Adrenal gland (tissue), 12 donors: ENCODE data around the gene SHH. TPM values are rescaled to one million over a fixed set of nuclear protein-coding genes. Genes with fewer than 3 reads are reported as not detected.

Experiments used
- DNase-seq, 7 donors: peaks; one replicate each; pipeline ENCODE4 v3.0.0-alpha.2; 2019 to 2020
- H3K27ac ChIP-seq, 5 donors: fragments of 200-600 bp; sonication (generic) in 4 of 5; 1 replicate in 3 of 5; 2 replicates in 2 of 5; pipeline versions ENCODE4 v1.5.1 to v1.8.0; 2016 to 2020; ENCODE audit warnings: mild to moderate bottlenecking in 1 of 5
- H3K27me3 ChIP-seq: fragments of 200-600 bp; 2 replicates; pipeline ENCODE4 v1.8.0; 2021
- H3K36me3 ChIP-seq, 2 donors: fragments of 200-600 bp; replicated peaks in 1 of 2; 1 replicate in 1 of 2; 2 replicates in 1 of 2; pipeline versions ENCODE4 v1.5.1 to v1.8.0; 2018 to 2022
- H3K4me1 ChIP-seq, 2 donors: fragments of 200-600 bp; replicated peaks in 1 of 2; 1 replicate in 1 of 2; 2 replicates in 1 of 2; pipeline versions ENCODE4 v1.5.1 to v1.8.0; 2018 to 2021
- H3K4me3 ChIP-seq, 4 donors: fragments of 200-600 bp; sonication (generic) in 3 of 4; one replicate each; pipeline ENCODE4 v1.5.1; 2016 to 2018
- H3K9me3 ChIP-seq, 3 donors: fragments of 200-600 bp; sonication (generic) in 1 of 3; replicated peaks in 1 of 3; 1 replicate in 2 of 3; 2 replicates in 1 of 3; pipeline versions ENCODE4 v1.5.1 to v1.8.0; 2016 to 2021
- POLR2A ChIP-seq, 2 donors: fragments of 450-650 bp; IDR thresholded peaks; one replicate each; pipeline ENCODE4 v1.6.1; 2017; ENCODE audit warnings: antibody characterized with exemption in 2 of 2, mild to moderate bottlenecking in 2 of 2, moderate library complexity in 1 of 2
- WGBS, 4 donors: extraction: QIAGEN DNeasy Blood & Tissue Kit in 2 of 4; methylation state at CpG; one replicate each; pipeline versions ENCODE4 v1.1.5 to v1.1.7; 2013 to 2017; 5-methylcytosine and 5-hydroxymethylcytosine counted together
- intact Hi-C, 2 donors: fragments of 100-400 bp; cut with DNase I; formaldehyde crosslinking; loops; one replicate each; pipeline versions ENCODE4 v1.14.1 to v1.15.0; 2022 to 2023
- polyA plus RNA-seq, 3 donors: library from polyadenylated mRNA; stranded (reverse); fragments of 200-250 nt in 2 of 3; fragments of 350-450 nt in 1 of 3; fragmentation: Illumina TruSeq in 1 of 3; extraction: RNeasy Lipid Tissue Mini Kit (QIAGEN cat#74804) in 1 of 3; gene quantifications; one replicate each; pipeline ENCODE4 v1.2.3, GENCODE V29; 2013 to 2014
- total RNA-seq, 9 donors: library from RNA; depleted of rRNA in 4 of 9; stranded (reverse); fragments of >200 nt in 4 of 9; fragments of 120-200 nt in 1 of 9; fragmentation: NEBNext Ultra II Directional in 1 of 9; extraction: Animal tissue kit (Norgen Biotek cat#: 25700) in 1 of 9; gene quantifications; one replicate each; pipeline versions ENCODE4 v1.1.0 to v1.2.4, GENCODE V29; 2013 to 2023
- TF ChIP-seq, protein P1 (sequence below), 6 experiments: fragments of 450-650 bp in 4 of 6; fragments of 200-600 bp in 2 of 6; sonication (generic) in 1 of 6; IDR thresholded peaks; 1 replicate in 5 of 6; 2 replicates in 1 of 6; pipeline versions ENCODE4 v1.5.1 to v1.8.0; 2016 to 2021; ENCODE audit warnings: antibody characterized with exemption in 6 of 6, mild to moderate bottlenecking in 2 of 6, moderate library complexity in 1 of 6
- donor health status: healthy with polysubstance abuse.
- donor health status: Bipolar disorder and iron deficiency.
- donor health status: DM: yes; HTN: yes; CAD: no.
- donor health status: DM: no; HTN: no; CAD: no.
- donor health status: DM: no; HTN: no; CAD: no.
- donor health status: DM: yes; HTN: yes; CAD: no.

SHH gene
- total and polyA plus RNA-seq, 12 donors = 2.1 to 38.0 (median 11.0) TPM

DNA sequence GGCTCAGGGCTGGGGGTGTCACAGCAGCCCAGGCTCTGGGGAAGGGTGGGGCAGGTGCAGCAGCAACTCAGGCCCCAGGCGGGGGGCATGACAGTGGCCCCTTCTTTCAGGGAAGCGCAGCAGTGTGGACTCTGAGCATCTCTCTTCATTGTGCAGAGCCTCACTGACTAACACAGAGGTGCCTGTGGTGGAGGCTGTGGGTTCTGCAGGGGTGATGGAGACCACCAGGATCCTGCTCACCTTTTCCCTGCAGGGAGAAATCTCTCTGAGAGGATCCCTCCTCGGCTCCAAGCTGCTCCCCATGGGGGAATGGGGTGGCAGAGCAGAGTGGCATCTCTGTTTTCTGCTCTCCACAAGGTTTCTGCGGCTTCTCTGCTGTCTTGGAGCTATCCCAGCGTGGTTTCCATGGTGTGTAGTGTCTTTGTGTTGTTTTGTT lies 37.8 kb upstream of the SHH start:
- H3K27me3 ChIP-seq = no peaks in the 10 kb centered on the region
- no peak for DNase-seq
- H3K27ac ChIP-seq = no peak overlapping the region
- intact Hi-C loops = no loop called here
- no peaks in the 10 kb centered on the region for H3K9me3 ChIP-seq
- H3K4me1 ChIP-seq = no peaks in the 10 kb centered on the region
- H3K36me3 ChIP-seq = no peaks in the 10 kb centered on the region
- no peak overlapping the region for H3K4me3 ChIP-seq
- WGBS, 4 donors = 75 to 90% (median 83%) methylated on average over 3 to 5 of the region's 5 CpGs
- TF ChIP-seq POLR2A (IDR thresholded peaks at IDR 0.05) = no peak
- TF ChIP-seq, protein P1, sequence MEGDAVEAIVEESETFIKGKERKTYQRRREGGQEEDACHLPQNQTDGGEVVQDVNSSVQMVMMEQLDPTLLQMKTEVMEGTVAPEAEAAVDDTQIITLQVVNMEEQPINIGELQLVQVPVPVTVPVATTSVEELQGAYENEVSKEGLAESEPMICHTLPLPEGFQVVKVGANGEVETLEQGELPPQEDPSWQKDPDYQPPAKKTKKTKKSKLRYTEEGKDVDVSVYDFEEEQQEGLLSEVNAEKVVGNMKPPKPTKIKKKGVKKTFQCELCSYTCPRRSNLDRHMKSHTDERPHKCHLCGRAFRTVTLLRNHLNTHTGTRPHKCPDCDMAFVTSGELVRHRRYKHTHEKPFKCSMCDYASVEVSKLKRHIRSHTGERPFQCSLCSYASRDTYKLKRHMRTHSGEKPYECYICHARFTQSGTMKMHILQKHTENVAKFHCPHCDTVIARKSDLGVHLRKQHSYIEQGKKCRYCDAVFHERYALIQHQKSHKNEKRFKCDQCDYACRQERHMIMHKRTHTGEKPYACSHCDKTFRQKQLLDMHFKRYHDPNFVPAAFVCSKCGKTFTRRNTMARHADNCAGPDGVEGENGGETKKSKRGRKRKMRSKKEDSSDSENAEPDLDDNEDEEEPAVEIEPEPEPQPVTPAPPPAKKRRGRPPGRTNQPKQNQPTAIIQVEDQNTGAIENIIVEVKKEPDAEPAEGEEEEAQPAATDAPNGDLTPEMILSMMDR (IDR thresholded peaks at IDR 0.05) = no peak

DNA sequence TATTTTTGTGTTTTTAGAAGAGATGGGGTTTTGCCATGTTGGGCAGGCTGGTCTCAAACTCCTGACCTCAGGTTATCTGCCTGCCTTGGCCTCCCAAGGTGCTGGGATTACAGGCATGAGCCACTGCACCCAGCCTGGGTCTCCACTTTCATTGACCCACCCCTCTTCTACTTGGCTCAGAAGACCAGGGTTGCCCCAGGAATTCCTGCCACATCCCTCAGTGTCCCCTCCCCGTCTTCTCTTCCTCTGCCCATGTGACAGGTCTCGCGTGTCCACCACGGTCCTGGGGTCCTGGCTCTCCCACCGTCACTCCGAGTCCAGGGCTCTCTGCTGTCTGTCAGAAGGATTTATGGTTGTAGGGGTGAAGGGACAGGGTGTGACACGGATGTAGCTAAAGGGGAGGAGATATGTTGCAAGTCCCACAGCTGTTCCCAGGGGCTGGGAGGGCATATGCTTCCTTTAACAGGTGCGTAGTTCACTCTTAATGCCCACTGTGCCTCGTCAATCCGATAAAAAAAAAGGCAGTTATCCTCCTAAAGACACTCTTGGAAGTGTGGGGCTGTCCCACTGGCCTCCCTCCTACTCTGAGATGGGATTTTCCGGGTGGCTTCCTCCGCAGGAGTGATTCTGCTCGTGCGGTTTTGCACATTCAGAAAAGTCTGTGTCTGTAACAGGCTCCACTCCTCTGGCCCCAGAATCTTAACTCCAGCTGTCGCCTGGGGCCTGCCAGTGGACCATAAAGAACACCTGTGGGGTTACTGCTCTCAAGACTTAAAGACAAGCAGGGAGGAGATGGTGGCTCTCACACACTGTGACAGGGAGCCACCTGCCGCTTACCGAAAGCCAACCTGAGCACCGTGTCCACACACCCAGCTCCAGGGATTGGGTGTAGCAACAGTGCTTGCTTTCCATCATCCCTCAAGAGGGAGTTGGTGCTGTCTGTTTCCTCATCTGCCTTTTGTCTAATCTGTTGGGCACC lies 36.7 kb upstream of the SHH start:
- H3K27me3 ChIP-seq = no peaks in the 10 kb centered on the region

DNA sequence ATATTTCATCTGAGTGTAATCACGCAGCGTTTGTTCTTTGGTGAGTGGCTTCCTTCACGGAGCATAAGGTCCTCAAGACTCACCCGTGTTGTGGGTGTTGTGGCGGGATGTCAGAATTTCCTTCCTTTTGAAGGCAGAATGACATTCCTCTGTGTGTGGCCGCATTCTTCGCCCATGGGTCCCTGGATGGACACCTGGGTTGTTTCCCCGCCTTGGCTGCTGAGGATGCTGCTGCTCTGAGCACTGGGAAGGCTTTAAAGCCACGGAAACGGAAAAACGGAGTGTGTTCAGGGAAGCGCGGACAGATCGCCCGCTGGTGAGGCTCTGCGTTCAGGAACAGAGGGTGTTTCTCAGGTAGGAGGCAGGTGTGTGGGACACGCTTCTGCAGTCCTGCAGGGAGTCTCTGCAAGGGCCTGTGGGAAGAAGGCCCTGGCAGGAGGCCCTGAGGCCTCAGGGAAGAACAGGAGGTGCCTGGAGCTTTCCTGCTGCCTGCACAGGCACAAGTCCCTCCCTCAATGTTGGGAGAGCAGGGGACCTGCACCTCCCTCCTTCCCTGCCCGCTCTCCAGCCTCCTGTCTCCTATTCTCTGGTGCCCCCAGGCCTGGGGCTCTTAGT lies 35.7 kb upstream of the SHH start:
- Histone ChIP-seq H3K36me3 (no peaks in the 10 kb centered on the region), H3K27me3 (no peaks in the 10 kb centered on the region), H3K4me1 (no peaks in the 10 kb centered on the region), H3K9me3 (no peaks in the 10 kb centered on the region), H3K4me3 (no peak overlapping the region), H3K27ac (no peak overlapping the region)
- 79 to 85% (median 80%) methylated on average over 17 to 18 of the region's 18 CpGs for WGBS, 4 donors
- DNase-seq = no peak
- intact Hi-C loops = no loop called here
- no peak for TF ChIP-seq POLR2A (IDR thresholded peaks at IDR 0.05)
- TF ChIP-seq, protein P1 (IDR thresholded peaks at IDR 0.05) = no peak

More for the DNA sequence above, 36.7 kb upstream of the SHH start:
- intact Hi-C loops = no loop called here
- H3K36me3 ChIP-seq = no peaks in the 10 kb centered on the region
- no peak for DNase-seq
- H3K27ac ChIP-seq = no peak overlapping the region
- TF ChIP-seq, protein P1 (IDR thresholded peaks at IDR 0.05) = no peak
- TF ChIP-seq POLR2A (IDR thresholded peaks at IDR 0.05) = no peak
- H3K4me3 ChIP-seq = no peak overlapping the region
- no peaks in the 10 kb centered on the region for H3K4me1 ChIP-seq
- no peaks in the 10 kb centered on the region for H3K9me3 ChIP-seq
- 71 to 82% (median 79%) methylated on average over 17 to 18 of the region's 18 CpGs for WGBS, 4 donors

DNA sequence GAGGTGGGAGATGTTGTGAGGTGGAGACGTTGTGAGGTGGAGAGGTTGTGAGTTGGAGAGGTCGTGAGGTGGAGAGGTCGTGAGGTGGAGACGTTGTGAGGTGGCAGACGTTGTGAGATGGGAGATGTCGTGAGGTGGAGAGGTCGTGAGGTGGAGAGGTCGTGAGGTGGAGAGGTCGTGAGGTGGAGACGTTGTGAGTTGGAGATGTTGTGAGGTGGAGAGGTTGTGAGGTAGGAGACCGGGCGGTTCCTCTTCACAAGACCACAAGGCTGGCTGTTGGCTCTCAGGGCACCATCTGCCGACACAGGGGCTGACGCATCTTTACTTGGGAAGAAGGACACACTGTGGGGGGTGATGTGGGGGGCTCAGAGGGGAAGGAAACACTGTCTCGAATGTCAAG lies 34.7 kb upstream of the SHH start:
- WGBS, 4 donors = 79 to 88% (median 83%) methylated on average over 15 of the region's 15 CpGs
- H3K27me3 ChIP-seq = no peaks in the 10 kb centered on the region

More for the DNA sequence above, 34.7 kb upstream of the SHH start:
- no peak for TF ChIP-seq POLR2A (IDR thresholded peaks at IDR 0.05)
- TF ChIP-seq, protein P1 (IDR thresholded peaks at IDR 0.05) = no peak
- DNase-seq = no peak
- H3K4me1 ChIP-seq = no peaks in the 10 kb centered on the region
- H3K27ac ChIP-seq = no peak overlapping the region
- H3K9me3 ChIP-seq = no peaks in the 10 kb centered on the region
- no peak overlapping the region for H3K4me3 ChIP-seq
- intact Hi-C loops = no loop called here
- H3K36me3 ChIP-seq = no peaks in the 10 kb centered on the region
